Measurements from ENCODE around the gene WDR27.

WDR27 gene

GRCh38 chr6:169622618-169623017, 79.2 kb downstream of the WDR27 start:
- Histone ChIP-seq H3K79me2 (ENCODE audit: insufficient read depth, low read length) (no peaks in the 10 kb centered on the region), H3K9ac (ENCODE audit: low read length) (no peak overlapping the region), H3K27ac (ENCODE audit: low read depth, low read length, poor library complexity, severe bottlenecking) (no peak overlapping the region), H3K9me2 (ENCODE audit: low read depth, low read length) (no peaks in the 10 kb centered on the region), H3F3A (ENCODE audit: insufficient read depth, low read length) (no peaks in the 10 kb centered on the region), H3K4me1 (ENCODE audit: insufficient read depth, low read length, severe bottlenecking) (no peaks in the 10 kb centered on the region), H3K36me3 (ENCODE audit: insufficient read depth, low read length) (peaks cover 21% of the 10 kb centered on the region), H2AFZ (ENCODE audit: low read length) (no peak overlapping the region), H3K4me2 (ENCODE audit: low read length) (no peak overlapping the region), H3K9me3 (ENCODE audit: low read length) (no peaks in the 10 kb centered on the region), H3K27me3 (ENCODE audit: insufficient read depth, low read length) (no peaks in the 10 kb centered on the region), H4K20me1 (ENCODE audit: insufficient read depth, low read length) (no peaks in the 10 kb centered on the region), H3K4me3 (ENCODE audit: low read depth, low read length, poor library complexity, severe bottlenecking) (no peak overlapping the region)
- no peak for TF ChIP-seq EZH2 (IDR thresholded peaks at IDR 0.05; ENCODE audit: borderline replicate concordance, low read length)
- TF ChIP-seq CTCF (IDR thresholded peaks at IDR 0.05; ENCODE audit: low read length) = no peak

GRCh38 chr6:169621311-169621710, 80.5 kb downstream of the WDR27 start:
- TF ChIP-seq EZH2 (IDR thresholded peaks at IDR 0.05; ENCODE audit: borderline replicate concordance, low read length) (no peak), CTCF (IDR thresholded peaks at IDR 0.05; ENCODE audit: low read length) (no peak)
- H3F3A ChIP-seq (ENCODE audit: insufficient read depth, low read length) = no peaks in the 10 kb centered on the region

GRCh38 chr6:169620171-169621130, 81.4 kb downstream of the WDR27 start:
- H3K9me2 ChIP-seq (ENCODE audit: low read depth, low read length) = no peaks in the 10 kb centered on the region
- H3K79me2 ChIP-seq (ENCODE audit: insufficient read depth, low read length) = no peaks in the 10 kb centered on the region
- peaks cover 21% of the 10 kb centered on the region for H3K36me3 ChIP-seq (ENCODE audit: insufficient read depth, low read length)
- H3K4me1 ChIP-seq (ENCODE audit: insufficient read depth, low read length, severe bottlenecking) = no peaks in the 10 kb centered on the region
- no peaks in the 10 kb centered on the region for H3K27me3 ChIP-seq (ENCODE audit: insufficient read depth, low read length)
- H4K20me1 ChIP-seq (ENCODE audit: insufficient read depth, low read length) = no peaks in the 10 kb centered on the region
- no peaks in the 10 kb centered on the region for H3F3A ChIP-seq (ENCODE audit: insufficient read depth, low read length)
- H3K9ac ChIP-seq (ENCODE audit: low read length) = no peak overlapping the region
- no peak overlapping the region for H3K4me2 ChIP-seq (ENCODE audit: low read length)
- H2AFZ ChIP-seq (ENCODE audit: low read length) = no peak overlapping the region
- H3K27ac ChIP-seq (ENCODE audit: low read depth, low read length, poor library complexity, severe bottlenecking) = no peak overlapping the region
- no peak for TF ChIP-seq EZH2 (IDR thresholded peaks at IDR 0.05; ENCODE audit: borderline replicate concordance, low read length)
- TF ChIP-seq CTCF (IDR thresholded peaks at IDR 0.05; ENCODE audit: low read length) = no peak
- no peak overlapping the region for H3K4me3 ChIP-seq (ENCODE audit: low read depth, low read length, poor library complexity, severe bottlenecking)
- no peaks in the 10 kb centered on the region for H3K9me3 ChIP-seq (ENCODE audit: low read length)

More at GRCh38 chr6:169621311-169621710, 80.5 kb downstream of the WDR27 start:
- Histone ChIP-seq H2AFZ (ENCODE audit: low read length) (no peak overlapping the region), H3K9me2 (ENCODE audit: low read depth, low read length) (no peaks in the 10 kb centered on the region), H3K4me2 (ENCODE audit: low read length) (no peak overlapping the region), H3K4me3 (ENCODE audit: low read depth, low read length, poor library complexity, severe bottlenecking) (no peak overlapping the region), H3K27me3 (ENCODE audit: insufficient read depth, low read length) (no peaks in the 10 kb centered on the region), H3K36me3 (ENCODE audit: insufficient read depth, low read length) (peaks cover 21% of the 10 kb centered on the region), H4K20me1 (ENCODE audit: insufficient read depth, low read length) (no peaks in the 10 kb centered on the region), H3K79me2 (ENCODE audit: insufficient read depth, low read length) (no peaks in the 10 kb centered on the region), H3K9me3 (ENCODE audit: low read length) (no peaks in the 10 kb centered on the region), H3K4me1 (ENCODE audit: insufficient read depth, low read length, severe bottlenecking) (no peaks in the 10 kb centered on the region), H3K27ac (ENCODE audit: low read depth, low read length, poor library complexity, severe bottlenecking) (no peak overlapping the region), H3K9ac (ENCODE audit: low read length) (no peak overlapping the region)
